GM21528 (cell line): ENCODE measurements around the gene DLX4.

Experiments
- ATAC-seq: cut with Tn5 transposase; IDR thresholded peaks from one replicate; pipeline ENCODE4 v1.9.1; 2021; ENCODE audit warnings: mild to moderate bottlenecking, moderate library complexity; ENCODE audit not compliant: unreplicated experiment, low FRiP score

DLX4 gene

DNA sequence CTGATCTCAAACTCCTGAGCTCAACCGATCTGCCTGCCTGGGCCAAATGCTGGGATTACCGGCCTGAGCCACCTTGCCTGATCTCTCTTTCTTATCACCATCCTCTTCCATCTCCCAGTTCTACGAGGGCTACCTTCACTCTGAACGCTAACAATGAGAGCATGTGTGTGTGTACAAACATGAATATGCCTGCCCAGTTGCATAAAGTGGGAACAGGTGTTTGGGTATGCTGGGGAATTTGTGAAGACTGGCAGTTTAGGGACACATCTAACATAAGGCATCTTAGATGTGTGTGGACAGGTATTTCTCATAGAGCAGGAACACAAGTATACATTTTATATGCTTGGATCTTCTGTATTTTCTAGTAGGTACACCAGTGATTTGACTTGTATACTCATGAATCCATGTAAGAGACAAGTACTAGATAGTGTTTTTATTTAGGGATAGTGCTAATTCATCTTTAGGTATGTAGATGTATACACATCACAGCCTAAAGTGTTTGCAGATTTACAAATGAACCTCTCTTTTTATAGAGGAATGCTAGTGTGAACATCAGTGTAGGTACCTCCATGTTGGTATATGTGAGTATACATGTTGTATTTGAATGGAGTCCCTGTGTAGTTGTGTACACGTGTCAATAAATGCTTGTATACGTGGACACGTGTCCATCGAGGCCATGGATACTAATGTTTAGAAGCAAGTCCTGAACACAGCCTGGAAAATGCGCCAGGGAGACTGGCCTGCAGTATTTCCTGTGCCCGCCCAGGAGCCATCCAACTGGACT is 1.2 kb upstream of the DLX4 start:
- no peak for ATAC-seq

DNA sequence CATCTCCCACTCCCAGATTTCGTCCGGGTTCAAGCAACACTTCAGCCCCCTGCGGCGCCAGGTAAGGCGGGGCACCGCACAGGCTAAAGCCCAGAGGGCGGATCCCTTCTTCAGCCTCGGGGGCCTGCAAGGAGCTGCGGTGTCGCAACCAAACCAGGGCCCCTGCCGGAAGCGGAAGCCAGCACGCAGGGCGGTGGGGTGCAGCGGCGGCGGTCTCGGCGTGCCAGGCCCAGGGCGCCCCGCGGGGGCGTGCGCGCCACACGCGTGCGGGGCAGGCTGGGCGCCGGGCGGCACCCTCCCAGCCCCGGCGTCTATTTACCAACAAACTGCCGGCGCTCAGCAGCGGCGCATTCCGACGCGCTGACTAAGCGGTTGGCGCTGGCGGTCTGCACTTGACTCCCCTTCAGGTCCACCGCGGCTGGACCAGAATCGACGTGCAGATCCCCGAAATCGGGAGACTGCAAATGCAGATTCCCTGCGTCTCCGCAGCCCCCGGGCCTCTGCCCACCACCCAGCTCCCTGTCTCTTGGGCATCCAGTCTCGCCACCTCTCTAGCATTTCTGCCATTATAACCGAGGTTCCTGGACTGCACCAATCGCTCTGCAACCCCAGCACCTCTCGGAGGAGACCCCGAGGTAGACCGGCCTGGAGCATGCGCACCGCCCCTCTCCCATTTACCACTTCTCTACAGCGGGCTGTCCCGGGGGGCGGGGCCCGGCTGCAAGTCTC is 421 bp upstream of the DLX4 start:
- no peak for ATAC-seq

DNA sequence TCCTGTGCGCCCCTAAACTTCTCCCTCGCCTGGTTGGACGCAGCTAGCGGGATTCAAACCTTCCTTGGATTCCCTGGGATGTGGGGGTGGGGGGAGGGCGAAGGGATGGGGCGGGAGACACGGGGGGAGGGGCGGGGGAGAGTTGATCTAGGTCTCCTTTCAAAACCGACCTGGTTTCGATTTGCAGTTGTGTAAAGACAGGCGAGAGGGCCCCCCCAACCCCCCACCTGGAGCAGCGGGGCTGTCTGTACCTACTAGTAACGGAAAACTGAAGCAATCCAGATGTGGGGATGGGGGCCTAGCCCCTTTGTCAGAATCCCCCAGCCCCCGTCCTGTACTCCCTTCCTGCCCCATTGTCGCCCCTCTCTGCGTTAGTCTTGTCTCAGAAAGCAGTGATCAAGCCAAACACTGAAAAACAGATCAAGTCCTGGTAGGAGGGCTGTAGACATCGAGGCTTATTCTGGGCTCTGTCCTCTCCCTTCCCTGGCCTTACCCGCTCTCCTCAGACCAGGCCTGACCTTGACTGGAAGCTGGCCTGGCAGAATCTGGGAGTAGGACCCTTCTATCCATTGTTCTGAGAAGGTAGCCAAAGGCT is 902 bp downstream of the DLX4 start:
- ATAC-seq = no peak

DNA sequence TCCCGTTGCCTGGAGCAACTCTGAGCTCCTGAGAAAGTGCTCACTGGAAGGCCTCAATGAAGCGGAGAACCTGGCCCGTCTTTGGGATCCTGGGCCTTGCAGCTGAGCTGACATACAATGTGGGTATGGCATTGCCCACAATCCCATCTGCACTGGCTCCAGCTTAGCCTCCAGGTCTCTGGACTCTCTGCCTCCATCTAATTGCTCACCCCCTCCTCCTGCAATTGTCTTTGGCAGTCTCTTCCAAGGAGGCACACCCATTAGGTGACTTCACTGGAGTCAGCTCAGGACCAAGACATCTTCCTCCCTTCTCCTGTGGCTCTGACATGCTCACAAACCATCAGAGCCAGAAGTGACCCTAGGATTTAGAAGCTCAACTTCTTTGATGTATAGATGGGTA is 1.5 kb downstream of the DLX4 start:
- no peak for ATAC-seq

DNA sequence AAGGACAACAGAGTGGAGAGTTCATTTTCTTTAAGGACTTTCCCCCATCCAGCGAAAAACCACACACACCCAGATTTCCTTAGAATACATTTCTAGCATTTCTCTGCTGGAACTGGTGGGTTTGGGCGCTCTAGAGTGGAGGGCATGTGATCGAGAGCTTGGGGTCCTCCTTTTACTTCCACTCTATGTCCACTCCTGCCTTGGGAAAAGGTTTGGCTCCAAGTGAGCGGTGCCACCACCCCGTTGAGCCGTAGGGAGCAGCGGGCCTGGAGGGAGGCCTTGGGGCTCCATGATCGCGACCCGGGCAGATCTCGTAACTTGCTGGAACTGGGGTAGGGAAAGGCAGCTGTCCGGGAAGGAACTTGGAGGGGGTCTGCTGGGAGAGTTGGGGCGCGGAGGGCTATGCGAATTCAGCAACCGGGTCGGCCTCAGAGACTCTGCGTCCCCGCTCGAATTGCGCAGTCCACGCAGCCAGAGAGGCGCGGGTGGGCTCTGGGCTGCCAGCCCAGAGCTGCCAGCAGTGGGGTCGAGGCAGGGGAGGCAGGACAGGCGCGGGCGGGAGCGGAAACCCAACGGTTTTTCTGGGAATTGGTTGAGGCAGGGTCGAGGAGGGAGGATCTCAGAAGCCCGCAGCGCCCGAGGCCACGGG is 2.3 kb downstream of the DLX4 start:
- ATAC-seq = no peak

DNA sequence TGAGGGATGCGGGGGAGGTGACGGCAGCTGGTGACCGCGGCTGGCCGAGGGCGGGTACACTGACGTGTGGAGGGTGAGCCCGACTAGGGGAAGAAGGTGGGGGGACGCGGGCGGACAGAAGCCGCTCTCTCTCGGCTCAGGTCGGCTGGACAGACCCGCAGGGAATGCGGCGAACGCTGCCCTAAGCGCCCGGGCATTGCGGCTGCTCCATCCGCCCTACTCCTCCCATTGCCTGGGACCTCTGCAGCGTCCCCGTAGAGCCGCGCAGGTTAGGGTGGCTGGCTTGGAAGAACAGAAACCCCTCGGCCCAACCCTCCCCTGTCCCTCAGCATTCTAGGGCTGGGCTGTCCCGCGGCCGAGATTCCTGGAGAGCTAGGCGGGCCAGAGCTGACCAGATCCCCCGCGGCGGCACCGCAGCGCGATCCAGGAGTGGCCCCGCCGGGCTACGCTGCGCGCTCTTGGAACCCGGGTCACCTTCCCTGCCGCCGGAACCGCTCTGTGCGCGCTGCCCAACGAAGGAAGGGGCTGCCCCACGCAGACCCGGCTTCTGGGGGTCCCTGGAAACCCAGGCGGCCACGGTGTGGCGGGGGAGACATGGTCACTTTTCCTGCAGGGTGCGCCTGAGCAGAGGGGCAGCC is 3.0 kb downstream of the DLX4 start:
- no peak for ATAC-seq

DNA sequence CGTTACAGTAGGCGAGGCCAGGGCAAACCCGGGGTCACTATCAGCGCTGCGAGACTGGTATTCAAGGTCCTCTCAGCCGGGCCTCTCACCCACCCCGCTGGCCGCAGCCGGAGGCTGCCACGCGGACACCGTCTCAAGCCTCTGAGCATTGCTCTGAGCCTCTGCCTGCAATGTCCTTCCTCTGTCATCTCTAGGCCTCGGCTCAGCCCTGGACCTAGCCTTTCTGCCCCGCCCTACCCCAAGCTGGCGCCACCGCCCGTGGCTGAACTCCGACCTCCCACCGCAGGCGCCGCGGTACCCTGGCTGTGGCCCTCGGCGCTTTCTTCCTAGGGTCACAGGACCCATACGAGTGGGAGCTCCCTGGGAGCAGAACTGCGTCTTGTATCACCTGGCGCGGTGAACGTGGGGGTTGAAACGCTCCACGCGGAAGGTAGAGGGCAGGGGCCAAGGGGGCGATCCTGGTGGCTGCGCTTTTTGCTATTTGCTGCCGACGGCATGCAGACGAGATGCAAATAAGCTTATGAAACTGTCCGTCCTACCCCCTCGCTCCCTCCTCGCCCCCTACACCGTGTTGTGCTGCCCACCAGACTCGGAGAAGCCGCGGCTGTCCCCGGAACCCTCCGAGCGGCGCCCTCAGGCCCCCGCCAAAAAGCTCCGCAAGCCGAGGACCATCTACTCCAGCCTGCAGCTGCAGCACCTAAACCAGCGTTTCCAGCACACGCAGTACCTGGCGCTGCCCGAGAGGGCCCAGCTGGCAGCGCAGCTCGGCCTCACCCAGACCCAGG is 3.7 kb downstream of the DLX4 start:
- ATAC-seq = no peak

DNA sequence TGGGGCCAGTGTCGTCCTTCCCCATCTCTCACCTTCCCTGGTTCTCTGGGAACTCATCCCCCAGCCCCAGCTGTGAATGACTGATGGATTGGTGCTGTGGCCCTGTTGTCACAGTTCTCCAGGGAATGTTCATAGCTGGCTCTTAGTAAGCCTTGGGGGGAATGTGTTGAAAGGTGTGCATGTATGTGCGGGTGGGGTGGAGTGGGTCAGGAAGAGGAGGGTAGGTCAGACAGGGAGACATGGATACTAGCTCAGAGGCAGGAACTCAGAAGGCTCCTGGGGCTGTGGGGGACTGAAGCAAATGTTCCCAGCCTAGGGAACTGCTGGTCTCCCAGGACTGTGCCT is 4.3 kb downstream of the DLX4 start:
- no peak for ATAC-seq

DNA sequence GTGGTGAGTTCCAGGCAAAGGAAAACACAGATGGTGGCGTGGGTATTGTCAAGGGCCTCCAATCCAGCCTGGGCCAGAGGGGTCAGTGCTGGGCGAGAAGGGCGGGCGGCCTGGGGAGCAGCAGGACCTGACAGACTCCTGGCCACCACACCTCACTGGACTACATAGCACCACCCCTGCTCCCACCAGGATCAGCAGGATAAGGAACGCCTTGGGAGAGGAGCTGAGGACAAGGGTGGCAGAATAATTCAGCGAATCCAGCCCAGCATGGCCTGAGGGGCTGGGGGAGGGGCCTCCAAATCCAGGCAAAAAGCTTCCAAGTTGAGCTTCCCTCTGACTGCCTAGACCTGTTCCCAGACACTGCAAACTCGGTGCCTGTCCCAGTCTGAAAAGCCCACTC is 6.5 kb downstream of the DLX4 start:
- no peak for ATAC-seq

DNA sequence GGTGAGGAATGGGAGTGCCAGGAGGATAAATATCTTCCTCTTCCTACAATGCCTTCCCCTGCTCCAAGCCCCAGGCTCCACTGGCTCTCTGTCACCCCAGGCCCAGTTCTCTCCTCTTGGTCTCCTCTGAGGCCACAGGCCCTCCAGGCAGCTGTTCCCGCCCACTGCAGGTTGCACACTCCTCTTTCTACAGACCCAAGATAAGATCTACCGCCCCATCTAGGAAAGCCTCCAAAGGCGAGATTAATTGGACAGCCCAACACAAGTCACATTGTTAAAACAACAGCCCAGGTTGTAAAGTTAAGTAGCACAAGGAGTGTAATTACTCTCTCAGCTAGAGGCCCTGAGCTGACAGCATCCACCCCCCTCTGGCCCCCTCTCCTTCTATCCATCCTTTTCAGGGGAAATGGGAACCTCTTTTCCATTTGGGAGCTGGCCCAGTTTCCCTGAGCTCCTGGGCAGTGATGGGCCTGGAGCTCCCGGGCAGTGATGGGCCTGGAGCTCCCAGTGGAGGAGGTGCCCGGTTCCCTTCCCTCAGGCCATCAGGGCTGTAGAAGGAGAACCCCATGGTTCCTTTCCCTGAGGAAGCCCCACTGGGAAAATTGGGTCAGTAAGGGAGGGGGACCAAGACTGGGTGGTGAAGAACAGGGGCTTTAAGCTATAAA is 7.3 kb downstream of the DLX4 start:
- no peak for ATAC-seq

DNA sequence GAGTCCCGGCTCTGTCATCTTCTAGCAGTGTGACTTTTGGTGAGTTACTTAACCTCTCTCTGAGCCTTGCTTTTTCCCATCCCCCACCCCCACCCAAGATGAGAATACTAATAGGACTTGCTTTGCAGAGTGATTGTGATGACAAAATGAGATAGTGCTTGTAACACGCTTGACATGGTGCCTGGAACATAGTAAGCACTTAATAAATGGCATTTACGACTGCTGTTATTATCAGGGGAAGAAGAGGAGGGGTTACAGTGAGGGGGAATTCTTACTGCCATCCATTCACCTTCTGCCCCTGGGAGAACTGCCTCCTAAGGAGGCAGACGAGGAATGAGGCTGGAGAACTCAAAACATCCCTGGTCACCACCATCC is 7.8 kb downstream of the DLX4 start:
- no peak for ATAC-seq

DNA sequence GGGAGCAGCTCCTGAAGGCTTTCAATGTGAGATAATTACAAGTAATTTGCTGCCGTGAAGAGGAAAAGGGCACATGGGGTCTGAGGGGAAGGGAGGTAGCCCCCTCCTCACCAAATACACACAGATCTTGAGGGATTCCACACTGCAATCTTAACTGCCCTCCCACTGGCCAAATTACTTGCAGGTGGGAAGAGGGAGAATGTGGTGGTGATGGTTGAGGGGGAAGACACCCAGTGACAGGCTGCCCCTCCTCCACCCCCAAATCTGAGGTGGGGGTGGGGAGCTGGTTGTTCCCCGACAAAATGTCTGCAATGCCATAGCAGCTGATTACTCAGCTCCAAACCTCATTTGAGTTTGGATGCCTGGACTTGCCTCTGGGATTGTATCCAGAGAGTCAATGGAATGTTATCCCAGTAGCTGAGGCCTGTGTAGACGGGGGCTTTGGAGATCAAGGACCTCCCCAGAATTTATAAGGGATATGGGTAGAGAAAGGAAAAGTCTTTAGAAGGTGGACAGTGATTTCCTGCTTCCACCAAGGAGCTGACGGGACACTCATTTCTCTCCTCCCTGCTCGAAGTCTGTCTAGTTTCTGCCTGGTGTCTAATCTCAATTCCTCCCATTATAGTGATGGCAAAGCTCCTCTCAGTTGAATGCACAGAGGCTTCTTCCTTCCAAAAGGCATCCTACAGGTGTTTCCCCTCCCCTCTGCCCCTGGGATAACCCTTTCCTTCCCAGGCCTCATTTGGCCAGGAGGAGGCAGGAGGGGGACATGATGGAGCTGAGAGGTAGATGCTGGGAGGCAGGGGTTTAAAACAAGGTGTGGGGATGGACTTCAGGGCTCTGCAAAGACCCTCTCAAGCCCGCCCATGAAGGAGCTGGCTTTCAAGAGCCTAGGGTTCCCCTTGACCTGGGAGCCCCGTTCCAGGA is 8.7 kb downstream of the DLX4 start:
- no peak for ATAC-seq

DNA sequence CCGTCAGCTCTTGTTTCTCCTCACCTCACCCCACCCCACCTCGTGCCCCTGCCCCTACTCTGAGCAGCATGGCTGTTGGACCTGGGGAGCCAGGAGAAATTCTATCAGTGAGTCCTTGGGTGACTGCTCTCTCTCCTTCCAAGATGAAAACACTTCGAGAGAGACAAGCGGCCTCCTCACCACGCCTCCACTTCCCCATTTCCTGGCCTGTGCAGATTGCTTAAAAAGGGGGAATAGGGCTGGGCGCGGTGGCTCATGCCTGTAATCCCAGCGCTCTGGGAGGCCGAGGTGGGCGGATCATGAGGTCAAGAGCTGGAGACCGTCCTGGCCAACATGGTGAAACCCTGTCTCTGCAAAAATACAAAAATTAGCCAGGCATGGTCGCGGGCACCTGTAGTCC is 9.5 kb downstream of the DLX4 start:
- no peak for ATAC-seq

DNA sequence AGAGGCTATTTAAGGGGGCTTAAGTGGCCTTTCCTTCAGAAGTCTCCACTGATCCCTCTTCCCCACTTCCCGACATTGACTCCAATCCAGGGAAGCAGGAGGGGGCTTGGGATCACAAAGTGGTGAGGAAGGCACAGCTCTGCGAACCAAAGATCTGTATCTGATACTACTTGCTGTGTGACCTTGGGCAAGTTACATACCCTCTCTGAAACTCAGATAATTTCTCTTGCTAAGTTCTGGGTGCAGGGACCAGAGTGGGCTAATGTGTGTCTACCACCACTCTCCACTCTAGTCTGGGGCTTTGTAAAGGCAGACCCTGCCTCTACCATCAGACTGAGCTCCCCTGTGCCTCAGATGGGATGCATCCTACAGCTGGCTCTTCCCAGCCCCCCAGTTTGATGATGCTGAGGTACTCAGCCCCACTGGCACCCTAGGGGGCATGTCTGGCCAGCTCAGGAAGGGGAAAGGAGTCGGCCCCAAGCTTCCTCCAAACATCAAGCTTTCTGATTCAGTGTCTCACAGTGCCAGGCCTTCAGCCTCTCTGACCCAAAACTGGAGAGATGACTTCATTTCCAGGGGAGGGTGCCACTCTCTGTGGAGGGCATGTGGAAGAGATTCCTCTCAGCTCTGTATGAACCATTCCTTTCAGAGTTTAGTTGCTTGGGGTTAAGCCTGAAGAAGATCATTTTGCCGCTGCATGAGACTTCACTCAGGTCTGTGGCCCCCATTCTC is 10.9 kb downstream of the DLX4 start:
- no peak for ATAC-seq

DNA sequence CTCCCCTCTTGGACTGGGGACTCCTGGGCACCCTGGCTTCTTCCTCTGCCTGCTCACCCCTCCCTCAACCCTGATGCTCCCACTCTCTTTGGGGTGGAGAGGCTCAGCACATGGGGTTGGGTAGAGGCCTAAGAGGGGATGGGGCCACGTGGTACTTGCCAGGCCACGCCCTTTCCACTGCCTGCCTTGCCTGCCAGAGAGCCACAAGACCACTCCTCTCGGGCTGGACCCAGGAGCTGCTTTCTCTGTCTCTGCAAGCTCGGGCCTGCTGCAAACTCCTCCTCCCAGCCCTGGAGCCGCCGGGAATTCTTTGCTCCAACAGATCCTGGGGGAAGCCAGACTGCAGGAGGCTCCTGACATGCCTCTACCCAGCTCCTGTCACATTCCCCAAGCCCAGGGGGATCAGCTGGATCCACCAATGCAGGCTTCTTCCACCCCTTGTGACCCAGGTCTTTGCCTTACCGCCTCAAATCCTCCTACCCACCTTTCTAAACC is 11.8 kb downstream of the DLX4 start:
- no peak for ATAC-seq

DNA sequence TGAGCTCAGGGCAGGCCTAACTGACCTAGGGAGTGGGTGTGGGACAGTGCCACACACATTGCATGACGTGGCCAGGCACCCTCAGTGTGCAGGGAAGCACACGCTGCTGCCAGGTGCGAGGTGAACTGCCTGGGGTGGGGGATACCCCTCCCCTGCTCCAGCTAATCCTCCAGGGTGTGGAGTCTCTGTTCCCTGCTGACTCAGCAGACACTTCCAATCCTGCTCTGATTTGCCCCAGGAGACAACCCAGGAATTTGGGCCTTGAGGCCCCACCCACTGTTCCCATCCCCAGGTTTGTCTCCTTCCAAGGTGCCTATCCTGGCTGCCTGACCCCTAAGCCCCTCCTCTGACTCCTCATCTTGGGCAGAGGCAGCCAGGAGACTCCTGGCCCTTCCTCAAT is 15.3 kb downstream of the DLX4 start:
- no peak for ATAC-seq

DNA sequence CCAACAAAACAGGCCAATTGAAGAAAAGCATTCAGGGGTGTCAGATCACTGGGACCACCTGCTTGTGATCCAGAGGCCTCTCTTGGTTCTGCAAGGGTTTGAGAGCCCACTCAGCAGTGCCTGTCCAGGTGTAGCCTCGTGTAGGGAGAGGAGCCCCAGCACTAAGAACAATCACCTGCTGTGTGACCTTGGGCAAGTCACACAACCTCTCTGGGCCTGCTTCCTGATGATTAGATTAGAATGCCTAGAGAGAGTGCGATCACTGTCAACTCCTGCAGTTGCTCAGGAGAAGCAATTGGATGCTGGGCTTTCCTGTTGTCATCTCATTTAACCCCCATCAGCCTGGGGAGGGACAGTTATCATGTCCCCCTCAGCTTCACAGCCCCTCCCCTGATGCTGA is 15.8 kb downstream of the DLX4 start:
- no peak for ATAC-seq
